Liver (tissue), 5 donors: ENCODE data around the gene NRG3. TPM values are rescaled to one million over a fixed set of nuclear protein-coding genes. Genes with fewer than 3 reads are reported as not detected.

ENCODE experiments used
- polyA plus RNA-seq, 2 donors: library from polyadenylated mRNA; stranded (reverse) in 1 of 2; unstranded in 1 of 2; fragments of 200-250 nt in 1 of 2; fragments of >200 nt in 1 of 2; fragmentation: Nextera tagmentation in 1 of 2; extraction: Ambion mirVana in 1 of 2; gene quantifications; one replicate each; pipeline versions ENCODE4 v1.2.1 to v1.2.3, GENCODE V29; 2013 to 2015
- small RNA-seq: library from RNA; depleted of rRNA; stranded (forward); fragments of <200 nt; gene quantifications from one replicate; pipeline ENCODE3, GENCODE V24; 2014
- total RNA-seq, 2 donors: library from RNA; depleted of rRNA; stranded (reverse); fragments of >200 nt; gene quantifications; one replicate each; pipeline ENCODE4 v1.2.3, GENCODE V29; 2014
- donor health status: healthy.
- donor health status: healthy.
- donor health status: healthy.

NRG3 gene
- total and polyA plus RNA-seq, 4 donors = 0.24 to 3.7 (median 0.38) TPM

Small RNAs within 50 kb of the gene (small RNA-seq; reads per million reads assigned to genes)
- not detected for gene RNU6-441P
